GM12875 (cell line): ENCODE measurements around the gene SP2.

Experiments
- H3K4me3 ChIP-seq: one replicate; pipeline ENCODE4 v1.5.1; 2011; ENCODE audit warnings: low read depth, low read length, control low read depth
- CTCF ChIP-seq: IDR thresholded peaks from 2 replicates; pipeline ENCODE4 v1.5.1; 2011; ENCODE audit warnings: low read depth, mild to moderate bottlenecking, control low read depth, inconsistent platforms, low read length, moderate library complexity, borderline replicate concordance; ENCODE audit not compliant: insufficient read depth

Gene SP2

GRCh38 chr17:47895347-47895855, 635 bp upstream of the SP2 start:
- TF ChIP-seq CTCF = no peak
- peak overlapping the region; percentile 66 for H3K4me3 ChIP-seq

DNA sequence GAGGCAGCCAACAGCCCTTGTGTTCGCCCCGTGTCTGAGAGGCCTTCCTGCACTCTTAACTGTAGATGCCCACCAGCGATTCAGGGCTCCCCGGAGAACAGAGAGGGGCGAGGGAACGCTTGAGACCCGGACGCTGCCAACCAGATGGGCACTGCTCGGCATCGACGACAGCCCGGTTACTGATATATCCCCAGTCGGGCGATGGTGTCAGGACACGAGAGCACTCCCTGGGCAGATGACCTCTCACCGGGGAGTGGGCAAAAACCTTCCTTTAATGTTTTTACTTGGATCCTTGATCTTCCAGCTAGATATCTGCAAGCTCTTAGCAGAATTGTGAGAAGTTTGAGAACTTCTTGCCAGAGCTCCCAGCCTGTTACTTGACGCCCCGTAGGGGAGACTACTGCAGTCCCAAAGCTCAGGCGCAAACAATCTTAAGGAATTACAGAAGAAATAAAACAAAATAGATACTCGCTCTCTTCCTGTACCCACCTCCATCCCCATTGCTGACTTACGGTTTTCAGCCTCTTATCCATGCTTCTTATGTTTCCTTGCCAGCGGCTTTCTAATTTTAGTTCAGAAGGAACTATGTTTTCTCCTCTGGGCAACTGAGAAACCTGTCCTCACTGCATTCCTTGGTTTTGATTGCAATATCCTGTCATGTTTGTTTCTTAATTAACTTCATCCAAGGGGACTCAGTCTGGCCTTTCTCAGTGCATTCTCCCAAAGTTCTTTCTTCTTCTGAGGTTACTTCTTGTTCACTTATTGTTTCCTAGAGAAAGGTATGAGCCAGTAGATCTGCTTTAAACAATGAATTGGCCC, 845 bp downstream of the SP2 start:
- peak overlapping the region; percentile 64 for H3K4me3 ChIP-seq
- no peak for TF ChIP-seq CTCF

DNA sequence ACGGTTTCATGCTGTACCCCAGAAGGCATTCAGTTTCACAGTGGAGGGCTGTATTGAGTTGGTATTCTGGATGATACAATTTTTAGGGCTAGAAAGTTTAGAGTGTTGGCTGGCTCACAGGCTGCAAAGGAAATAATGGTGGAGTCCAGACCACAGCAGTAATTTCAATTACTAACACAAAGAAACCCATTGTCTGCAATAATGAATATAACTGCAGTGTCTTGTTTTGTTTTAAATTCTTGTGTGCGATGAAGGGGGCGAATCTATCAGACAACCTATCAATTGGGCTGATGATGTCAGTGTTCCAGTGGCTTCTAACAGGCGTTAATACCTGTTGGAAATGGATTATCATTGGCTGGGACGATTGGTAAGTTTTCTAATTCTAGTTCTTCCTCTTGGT, 1.5 kb downstream of the SP2 start:
- no peak overlapping the region for H3K4me3 ChIP-seq
- no peak for TF ChIP-seq CTCF

GRCh38 chr17:47898241-47898640, 2.2 kb downstream of the SP2 start:
- no peak overlapping the region for H3K4me3 ChIP-seq

GRCh38 chr17:47899643-47900042, 3.6 kb downstream of the SP2 start:
- TF ChIP-seq CTCF = no peak
- H3K4me3 ChIP-seq = no peak overlapping the region

More at GRCh38 chr17:47898241-47898640, 2.2 kb downstream of the SP2 start:
- no peak for TF ChIP-seq CTCF

- TF ChIP-seq CTCF = no peak
- H3K4me3 ChIP-seq = no peak overlapping the region
Observed at GRCh38 chr17:47901423-47901822, 5.4 kb downstream of the SP2 start.
